A673 (cell line): Measurements from ENCODE around the gene SMARCD3. TPM values are rescaled to one million over a fixed set of nuclear protein-coding genes. Genes with fewer than 3 reads are reported as not detected.

Experiments used
- BruUV-seq: library from RNA; stranded (reverse); fragments of 400-500 nt; replicated peaks from 2 replicates; lab custom pipeline; 2021; lab: Mats Ljungman, UMichigan
- CTCF ChIA-PET: fragments of 300-600 bp; sonication (Branson Sonifier 250); formaldehyde crosslinking; loops from one replicate; lab custom pipeline; 2022; ENCODE audit warnings: antibody characterized with exemption; lab: Charles Lee
- POLR2A ChIA-PET: fragments of 300-600 bp; sonication (Branson Sonifier 250); formaldehyde crosslinking; loops from one replicate; lab custom pipeline; 2022; ENCODE audit warnings: antibody characterized with exemption; ENCODE audit not compliant: low non-redundant PET; lab: Charles Lee
- DNase-seq: peaks from one replicate; pipeline ENCODE4 v3.0.0-alpha.2; 2015; ENCODE audit warnings: low spot score
- H3K27ac ChIP-seq: fragments of 200-600 bp; sonication (generic); 2 replicates; pipeline ENCODE4 v1.5.1; 2016; ENCODE audit warnings: mixed run types, low read depth, mild to moderate bottlenecking, mixed read lengths, antibody characterized with exemption, low read length; ENCODE audit not compliant: poor library complexity, severe bottlenecking
- H3K27me3 ChIP-seq: fragments of 200-600 bp; sonication (generic); replicated peaks from 2 replicates; pipeline ENCODE4 v1.6.1; 2017; ENCODE audit warnings: mixed run types, low read depth, mild to moderate bottlenecking, mixed read lengths, antibody characterized with exemption, low read length; ENCODE audit not compliant: insufficient read depth, poor library complexity
- H3K36me3 ChIP-seq: fragments of 200-600 bp; sonication (generic); 2 replicates; pipeline ENCODE4 v1.6.1; 2016; ENCODE audit warnings: mixed run types, mild to moderate bottlenecking, mixed read lengths, antibody characterized with exemption, low read length; ENCODE audit not compliant: insufficient read depth, poor library complexity, severe bottlenecking
- H3K4me1 ChIP-seq: fragments of 200-600 bp; sonication (generic); 2 replicates; pipeline ENCODE4 v1.6.1; 2017; ENCODE audit warnings: mixed run types, mild to moderate bottlenecking, mixed read lengths, antibody characterized with exemption, low read length; ENCODE audit not compliant: insufficient read depth, poor library complexity, severe bottlenecking
- H3K4me3 ChIP-seq: fragments of 200-600 bp; sonication (generic); 2 replicates; pipeline ENCODE4 v1.5.1; 2016; ENCODE audit warnings: low read depth, mixed run types, mild to moderate bottlenecking, mixed read lengths, low read length; ENCODE audit not compliant: poor library complexity, severe bottlenecking
- H3K9me3 ChIP-seq: fragments of 200-600 bp; sonication (generic); 2 replicates; pipeline ENCODE4 v1.6.1; 2016; ENCODE audit warnings: mixed run types, low read depth, mild to moderate bottlenecking, mixed read lengths, antibody characterized with exemption, low read length; ENCODE audit not compliant: poor library complexity, severe bottlenecking
- CTCF ChIP-seq: fragments of 300-800, 200-600 bp; sonication (generic); conservative IDR thresholded peaks from 2 replicates; pipeline ENCODE4 v1.5.1; 2017; ENCODE audit warnings: low read depth, mild to moderate bottlenecking, antibody characterized with exemption, low read length, moderate library complexity, mixed read lengths
- EZH2 ChIP-seq: fragments of 200-600 bp; sonication (generic); IDR thresholded peaks from 2 replicates; pipeline ENCODE4 v1.6.1; 2017; ENCODE audit warnings: borderline replicate concordance, low read depth, mild to moderate bottlenecking, mixed read lengths, antibody characterized with exemption, low read length; ENCODE audit not compliant: poor library complexity, severe bottlenecking
- intact Hi-C: fragments of 100-400 bp; cut with micrococcal nuclease; formaldehyde crosslinking; loops from one replicate; pipeline ENCODE4 v1.10.0; 2022; ENCODE audit not compliant: unreplicated experiment
- total RNA-seq: library from RNA; stranded (reverse); gene quantifications from 2 replicates; pipeline ENCODE4 v1.2.3, GENCODE V29; 2021

The SMARCD3 gene
- total RNA-seq, 1 experiment from 2014 or later, result 44.8 TPM

DNA sequence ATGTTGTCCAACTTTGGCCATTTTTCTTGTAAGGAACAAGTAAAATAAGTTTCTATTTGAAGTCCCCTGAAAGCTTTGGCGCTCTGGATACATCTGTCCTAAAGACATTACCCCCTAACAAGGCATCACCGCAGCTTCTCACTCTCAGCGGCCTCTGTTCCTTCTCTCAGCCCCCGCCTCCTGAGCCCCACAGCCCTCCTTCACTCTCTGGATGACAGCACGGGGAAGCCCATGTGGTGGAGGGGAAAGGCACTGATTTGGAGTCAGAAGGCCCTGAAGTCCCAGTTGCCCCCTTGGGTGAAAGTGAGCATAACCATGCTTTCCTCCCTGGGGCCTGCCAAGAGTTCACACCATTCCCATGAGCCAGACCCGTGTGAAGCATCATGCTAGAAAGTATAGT is 42.8 kb downstream of the SMARCD3 start:
- TF ChIP-seq CTCF (no peak), EZH2 (no peak)
- CTCF ChIA-PET, result no interaction called here
- intact Hi-C loops, result no loop called here

DNA sequence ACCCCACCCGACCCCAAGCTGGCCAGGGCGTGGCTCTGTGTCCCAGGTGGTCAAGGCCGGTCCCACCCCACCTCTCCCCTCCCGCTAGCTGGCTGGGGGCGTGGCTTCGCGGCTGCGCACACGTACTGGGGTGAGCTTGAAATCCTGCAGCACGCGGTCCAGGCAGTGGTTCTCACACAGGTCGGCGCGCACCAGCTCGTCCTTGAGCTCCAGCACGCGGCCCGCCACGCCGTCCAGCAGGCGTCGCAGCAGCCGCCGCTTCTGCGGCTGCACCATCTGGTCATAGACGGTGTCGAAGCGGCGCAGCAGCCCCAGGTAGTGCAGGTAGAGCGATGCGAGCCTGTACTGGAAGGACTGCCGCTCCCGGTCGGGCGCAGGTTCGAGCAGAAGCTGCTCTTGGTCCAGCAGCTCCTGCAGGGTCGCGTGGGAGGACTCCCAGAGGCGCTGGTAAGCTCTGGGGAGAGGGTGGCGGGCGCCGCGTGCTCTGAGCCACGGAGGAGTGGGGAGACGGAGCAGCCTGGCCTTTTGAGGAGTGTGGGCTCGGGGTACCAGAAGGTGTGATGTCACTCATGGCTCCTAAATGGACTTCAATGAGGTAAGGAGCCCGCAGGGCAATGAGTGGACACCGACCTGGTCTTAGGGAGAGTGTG is 44.0 kb downstream of the SMARCD3 start:
- CTCF ChIA-PET, result interaction anchor here (0.8 kb wide), 1 partner anchor 58 kb away, joined by 3 read pairs; no protein-coding TSS in a partner anchor
- no peak overlapping the region for H3K4me3 ChIP-seq
- H3K36me3 ChIP-seq, result no peaks in the 10 kb centered on the region
- intact Hi-C loops, result no loop called here
- TF ChIP-seq EZH2, result no peak
- TF ChIP-seq CTCF, result no peak; the same call in 1 of the 2 replicates
- no peak for DNase-seq
- no peak overlapping the region for H3K27ac ChIP-seq
- H3K9me3 ChIP-seq, result no peaks in the 10 kb centered on the region
- no TSS peak for BruUV-seq
- H3K4me1 ChIP-seq, result peaks cover 2% of the 10 kb centered on the region
- peaks cover 28% of the 10 kb centered on the region for H3K27me3 ChIP-seq
- POLR2A ChIA-PET, result no interaction called here

More for the DNA sequence above, 42.8 kb downstream of the SMARCD3 start:
- Histone ChIP-seq H3K9me3 (no peaks in the 10 kb centered on the region), H3K4me1 (no peaks in the 10 kb centered on the region), H3K4me3 (no peak overlapping the region), H3K27ac (no peak overlapping the region), H3K36me3 (no peaks in the 10 kb centered on the region), H3K27me3 (peaks cover 28% of the 10 kb centered on the region)
- POLR2A ChIA-PET, result no interaction called here
- BruUV-seq, result no TSS peak
- DNase-seq, result no peak

DNA sequence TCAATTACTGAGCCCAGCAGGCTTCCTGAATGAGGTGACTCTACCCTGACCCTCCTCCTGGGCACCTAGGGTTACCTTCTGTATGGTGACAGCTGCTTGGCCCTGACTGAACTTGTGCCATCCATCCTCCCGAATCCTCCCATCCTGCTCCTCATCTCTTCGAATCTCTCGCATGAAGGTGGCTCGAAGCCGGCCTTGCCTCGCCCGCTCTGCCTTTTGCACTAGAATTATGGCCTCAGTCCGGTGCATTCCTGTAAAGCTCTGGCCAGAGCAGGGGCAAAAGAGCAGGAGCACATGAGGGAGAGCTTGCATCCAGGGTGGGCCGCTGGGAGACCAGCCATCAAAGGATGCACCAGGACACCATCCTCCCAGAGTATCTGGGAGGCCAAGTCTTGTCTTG is 45.7 kb downstream of the SMARCD3 start:
- Histone ChIP-seq H3K4me1 (peaks cover 5% of the 10 kb centered on the region), H3K27ac (no peak overlapping the region), H3K9me3 (no peaks in the 10 kb centered on the region), H3K27me3 (peaks cover 28% of the 10 kb centered on the region), H3K4me3 (no peak overlapping the region), H3K36me3 (no peaks in the 10 kb centered on the region)
- no peak for TF ChIP-seq CTCF
- no peak for TF ChIP-seq EZH2
- BruUV-seq, result no TSS peak
- intact Hi-C loops, result no loop called here
- ChIA-PET CTCF (no interaction called here), POLR2A (no interaction called here)
- no peak for DNase-seq
